ENCODE data around the gene CBLN1. TPM values are rescaled to one million over a fixed set of nuclear protein-coding genes. Genes with fewer than 3 reads are reported as not detected.

CBLN1 gene
- total RNA-seq, 1 experiment from 2014 or later: 5.6 TPM

DNA sequence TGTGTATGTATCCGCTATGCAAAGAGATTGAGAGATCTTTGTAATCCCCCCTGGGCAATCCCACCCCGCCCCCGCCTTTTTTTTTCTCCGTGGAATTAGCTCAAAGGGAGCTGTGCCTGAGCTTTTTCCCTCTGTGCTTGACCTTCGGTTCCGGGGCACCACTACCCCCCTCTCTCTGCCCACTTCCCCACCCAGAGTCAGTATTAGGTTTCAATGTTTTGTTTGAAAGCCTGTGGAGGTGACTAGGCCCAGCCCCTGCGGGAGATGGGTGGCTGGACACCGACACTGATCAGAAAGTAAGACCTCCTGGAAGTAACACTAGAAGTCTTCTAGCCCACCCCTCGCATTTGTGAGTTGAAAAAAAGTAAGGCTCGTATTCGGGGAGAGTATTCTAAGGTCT is 7.0 kb downstream of the CBLN1 start:
- ATAC-seq (no peak; the same call in 1 of the 2 replicates), DNase-seq (ENCODE audit: low spot score) (no peak)
- Mint-ChIP-seq H3K27me3 (ENCODE audit: low read depth) (peaks cover 82% of the 10 kb centered on the region), H3K4me3 (peak overlapping the region; percentile 64), H3K9me3 (peaks cover 4% of the 10 kb centered on the region), H3K27ac (no peak overlapping the region), H3K4me1 (peaks cover 56% of the 10 kb centered on the region), H3K36me3 (no peaks in the 10 kb centered on the region)
- ChIA-PET POLR2A (no interaction called here), CTCF (no interaction called here)
- no peak for TF ChIP-seq CBFB (CRISPR knock-in tag; IDR thresholded peaks at IDR 0.05; ENCODE audit: low read depth)
- TF ChIP-seq, protein P1, sequence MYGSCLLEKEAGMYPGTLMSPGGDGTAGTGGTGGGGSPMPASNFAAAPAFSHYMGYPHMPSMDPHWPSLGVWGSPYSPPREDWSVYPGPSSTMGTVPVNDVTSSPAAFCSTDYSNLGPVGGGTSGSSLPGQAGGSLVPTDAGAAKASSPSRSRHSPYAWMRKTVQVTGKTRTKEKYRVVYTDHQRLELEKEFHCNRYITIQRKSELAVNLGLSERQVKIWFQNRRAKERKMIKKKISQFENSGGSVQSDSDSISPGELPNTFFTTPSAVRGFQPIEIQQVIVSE (CRISPR knock-in tag; IDR thresholded peaks at IDR 0.05; ENCODE audit: borderline replicate concordance): no peak
- no peak for TF ChIP-seq SMAD4 (CRISPR knock-in tag; IDR thresholded peaks at IDR 0.05)
- no peak for TF ChIP-seq GRHL2 (CRISPR knock-in tag; IDR thresholded peaks at IDR 0.05; ENCODE audit: insufficient replicate concordance, severe bottlenecking)
- TF ChIP-seq ZNF396 (CRISPR knock-in tag; IDR thresholded peaks at IDR 0.05; ENCODE audit: borderline replicate concordance): no peak
- no peak for TF ChIP-seq TCF7 (CRISPR knock-in tag; IDR thresholded peaks at IDR 0.05; ENCODE audit: low read depth)
- no peak for TF ChIP-seq MXD4 (CRISPR knock-in tag; IDR thresholded peaks at IDR 0.05; ENCODE audit: borderline replicate concordance)
- TF ChIP-seq NFE2L1 (CRISPR knock-in tag; IDR thresholded peaks at IDR 0.05): no peak
- TF ChIP-seq SMAD3 (CRISPR knock-in tag; IDR thresholded peaks at IDR 0.05; ENCODE audit: borderline replicate concordance): no peak
- TF ChIP-seq, protein P2, sequence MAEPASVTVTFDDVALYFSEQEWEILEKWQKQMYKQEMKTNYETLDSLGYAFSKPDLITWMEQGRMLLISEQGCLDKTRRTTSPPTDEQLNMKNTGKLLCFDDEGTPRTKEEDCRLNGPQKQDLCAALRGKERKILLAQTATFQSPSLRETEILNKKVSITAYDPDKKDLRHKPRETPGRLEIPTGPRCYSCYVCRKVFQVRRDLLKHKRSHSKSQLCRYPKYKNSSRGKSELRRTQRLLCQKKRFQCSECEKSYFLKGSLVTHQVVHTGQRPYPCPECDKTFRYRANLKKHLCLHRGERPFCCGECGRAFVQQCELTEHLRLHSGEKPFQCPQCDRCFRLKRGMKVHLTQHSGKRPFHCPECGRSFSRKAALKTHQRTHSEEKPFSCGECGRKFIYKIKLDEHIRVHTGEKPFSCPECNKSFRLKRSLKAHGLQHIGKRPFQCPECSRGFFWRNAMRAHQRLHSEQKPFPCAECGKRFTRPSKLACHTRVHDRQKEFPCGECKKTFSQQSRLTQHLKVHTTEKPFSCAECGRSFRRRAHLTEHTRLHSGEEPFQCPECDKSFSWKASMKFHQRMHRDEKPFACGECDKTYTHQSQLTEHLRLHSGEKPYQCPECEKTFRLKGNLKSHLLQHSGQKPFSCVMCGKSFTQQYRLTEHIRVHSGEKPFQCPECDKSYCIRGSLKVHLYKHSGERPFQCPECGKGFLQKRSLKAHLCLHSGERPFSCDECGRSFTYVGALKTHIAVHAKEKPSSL (CRISPR knock-in tag; conservative IDR thresholded peaks at IDR 0.05): no peak
- no peak for TF ChIP-seq NR1H2 (CRISPR knock-in tag; IDR thresholded peaks at IDR 0.05)
- TF ChIP-seq JAZF1 (CRISPR knock-in tag; IDR thresholded peaks at IDR 0.05): no peak
- TF ChIP-seq, protein P3, sequence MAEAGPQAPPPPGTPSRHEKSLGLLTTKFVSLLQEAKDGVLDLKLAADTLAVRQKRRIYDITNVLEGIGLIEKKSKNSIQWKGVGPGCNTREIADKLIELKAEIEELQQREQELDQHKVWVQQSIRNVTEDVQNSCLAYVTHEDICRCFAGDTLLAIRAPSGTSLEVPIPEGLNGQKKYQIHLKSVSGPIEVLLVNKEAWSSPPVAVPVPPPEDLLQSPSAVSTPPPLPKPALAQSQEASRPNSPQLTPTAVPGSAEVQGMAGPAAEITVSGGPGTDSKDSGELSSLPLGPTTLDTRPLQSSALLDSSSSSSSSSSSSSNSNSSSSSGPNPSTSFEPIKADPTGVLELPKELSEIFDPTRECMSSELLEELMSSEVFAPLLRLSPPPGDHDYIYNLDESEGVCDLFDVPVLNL (CRISPR knock-in tag; IDR thresholded peaks at IDR 0.05; ENCODE audit: borderline replicate concordance, low read depth): no peak
- TF ChIP-seq EMX1 (CRISPR knock-in tag; IDR thresholded peaks at IDR 0.05): no peak
- TF ChIP-seq NR2C2 (CRISPR knock-in tag; IDR thresholded peaks at IDR 0.05): no peak

DNA sequence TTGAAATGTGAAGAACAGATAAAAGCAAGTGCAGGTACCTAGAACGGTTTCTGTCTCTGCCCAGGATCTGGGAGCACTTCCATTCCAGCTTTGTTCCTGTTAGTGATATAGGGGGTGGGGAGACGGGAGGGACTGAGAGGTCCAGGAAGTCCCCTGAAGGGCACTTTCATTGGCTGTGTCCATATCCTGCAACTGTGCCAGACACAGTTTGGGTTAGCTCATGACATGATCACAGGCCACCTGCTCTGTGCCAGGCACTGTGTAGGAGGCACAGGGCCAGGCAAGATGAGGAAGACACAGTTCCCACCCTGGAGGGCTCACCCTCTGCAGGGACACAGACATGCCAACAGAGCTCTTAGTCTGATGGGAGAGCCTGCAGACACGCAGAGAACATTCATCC is 7.9 kb downstream of the CBLN1 start:
- Mint-ChIP-seq H3K27me3 (ENCODE audit: low read depth) (peaks cover 74% of the 10 kb centered on the region), H3K36me3 (no peaks in the 10 kb centered on the region), H3K9me3 (peaks cover 4% of the 10 kb centered on the region), H3K4me1 (peaks cover 50% of the 10 kb centered on the region), H3K27ac (no peak overlapping the region), H3K4me3 (peak overlapping the region; percentile 11; the same call in 1 of the 2 replicates)
- no peak for DNase-seq (ENCODE audit: low spot score)
- TF ChIP-seq SMAD4 (CRISPR knock-in tag; IDR thresholded peaks at IDR 0.05) (no peak), ZNF671 (CRISPR knock-in tag; IDR thresholded peaks at IDR 0.05) (no peak), GRHL2 (CRISPR knock-in tag; IDR thresholded peaks at IDR 0.05; ENCODE audit: insufficient replicate concordance, severe bottlenecking) (no peak), GTF2I (CRISPR knock-in tag; conservative IDR thresholded peaks at IDR 0.05) (no peak), MYBL2 (CRISPR knock-in tag; IDR thresholded peaks at IDR 0.05) (no peak), NR1H2 (CRISPR knock-in tag; IDR thresholded peaks at IDR 0.05) (no peak), KAT7 (CRISPR knock-in tag; IDR thresholded peaks at IDR 0.05; ENCODE audit: borderline replicate concordance) (no peak), FOXP1 (CRISPR knock-in tag; IDR thresholded peaks at IDR 0.05; ENCODE audit: borderline replicate concordance) (no peak), CREM (CRISPR knock-in tag; IDR thresholded peaks at IDR 0.05) (no peak), ZNF232 (CRISPR knock-in tag; IDR thresholded peaks at IDR 0.05) (no peak), OVOL2 (CRISPR knock-in tag; IDR thresholded peaks at IDR 0.05; ENCODE audit: borderline replicate concordance) (no peak), NR3C1 (CRISPR knock-in tag; conservative IDR thresholded peaks at IDR 0.05; ENCODE audit: low read depth) (no peak), FOXJ3 (CRISPR knock-in tag; IDR thresholded peaks at IDR 0.05; ENCODE audit: borderline replicate concordance) (no peak), JAZF1 (CRISPR knock-in tag; IDR thresholded peaks at IDR 0.05) (no peak), CREB1 (CRISPR knock-in tag; IDR thresholded peaks at IDR 0.05) (no peak)
- TF ChIP-seq, protein P4, sequence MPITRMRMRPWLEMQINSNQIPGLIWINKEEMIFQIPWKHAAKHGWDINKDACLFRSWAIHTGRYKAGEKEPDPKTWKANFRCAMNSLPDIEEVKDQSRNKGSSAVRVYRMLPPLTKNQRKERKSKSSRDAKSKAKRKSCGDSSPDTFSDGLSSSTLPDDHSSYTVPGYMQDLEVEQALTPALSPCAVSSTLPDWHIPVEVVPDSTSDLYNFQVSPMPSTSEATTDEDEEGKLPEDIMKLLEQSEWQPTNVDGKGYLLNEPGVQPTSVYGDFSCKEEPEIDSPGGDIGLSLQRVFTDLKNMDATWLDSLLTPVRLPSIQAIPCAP (CRISPR knock-in tag; IDR thresholded peaks at IDR 0.05): no peak
- ATAC-seq: no peak
- ChIA-PET POLR2A (no interaction called here), CTCF (interaction anchor here (1.2 kb wide), 2 partner anchors 9 to 75 kb away, joined by 3 to 4 read pairs; no protein-coding TSS in a partner anchor)

Data from WTC11 (cell line).